IPS-20b (cell line): Measurements from ENCODE around the gene MREG.

Experiments
- H3K27ac ChIP-seq: one replicate; pipeline ENCODE4 v1.5.1; 2013; ENCODE audit warnings: low read length
- H3K27me3 ChIP-seq: 2 replicates; pipeline ENCODE4 v1.6.1; 2013; ENCODE audit warnings: mild to moderate bottlenecking, low read length, inconsistent platforms; ENCODE audit not compliant: insufficient read depth
- H3K36me3 ChIP-seq: 2 replicates; pipeline ENCODE4 v1.6.1; 2013; ENCODE audit warnings: low read depth, mild to moderate bottlenecking, inconsistent platforms, low read length, moderate library complexity; ENCODE audit not compliant: insufficient read depth
- H3K4me1 ChIP-seq: 2 replicates; pipeline ENCODE4 v1.6.1; 2013; ENCODE audit warnings: mild to moderate bottlenecking, control low read depth, inconsistent platforms, low read length, moderate library complexity; ENCODE audit not compliant: insufficient read depth
- H3K4me3 ChIP-seq: 2 replicates; pipeline ENCODE4 v1.5.1; 2013; ENCODE audit warnings: mild to moderate bottlenecking, low read length, inconsistent platforms
- H3K9ac ChIP-seq: 2 replicates; pipeline ENCODE4 v1.6.1; 2013; ENCODE audit warnings: low read depth, mild to moderate bottlenecking, inconsistent platforms, low read length, moderate library complexity
- H3K9me3 ChIP-seq: 2 replicates; pipeline ENCODE4 v1.6.1; 2013; ENCODE audit warnings: mild to moderate bottlenecking, low read depth, low read length, inconsistent platforms; ENCODE audit not compliant: insufficient read depth

MREG gene

GRCh38 chr2:216041438-216041837 lies 28.1 kb upstream of the MREG start:
- Histone ChIP-seq H3K9ac (no peak overlapping the region), H3K4me1 (no peaks in the 10 kb centered on the region), H3K36me3 (peaks cover 28% of the 10 kb centered on the region), H3K27me3 (no peaks in the 10 kb centered on the region), H3K9me3 (no peaks in the 10 kb centered on the region), H3K27ac (no peak overlapping the region), H3K4me3 (no peak overlapping the region)

GRCh38 chr2:216039918-216040317 lies 26.6 kb upstream of the MREG start:
- H3K36me3 ChIP-seq: peaks cover 28% of the 10 kb centered on the region
- no peak overlapping the region for H3K27ac ChIP-seq
- H3K9me3 ChIP-seq: no peaks in the 10 kb centered on the region
- no peak overlapping the region for H3K4me3 ChIP-seq
- no peak overlapping the region for H3K9ac ChIP-seq
- H3K27me3 ChIP-seq: no peaks in the 10 kb centered on the region
- no peaks in the 10 kb centered on the region for H3K4me1 ChIP-seq

- no peak overlapping the region for H3K4me3 ChIP-seq
- no peaks in the 10 kb centered on the region for H3K27me3 ChIP-seq
- no peaks in the 10 kb centered on the region for H3K9me3 ChIP-seq
- H3K36me3 ChIP-seq: peaks cover 11% of the 10 kb centered on the region
- H3K27ac ChIP-seq: no peak overlapping the region
- H3K9ac ChIP-seq: no peak overlapping the region
- no peaks in the 10 kb centered on the region for H3K4me1 ChIP-seq
These were observed 20.7 kb upstream of the MREG start for GRCh38 chr2:216034065-216034464.

- Histone ChIP-seq H3K9ac (no peak overlapping the region), H3K27ac (no peak overlapping the region), H3K27me3 (no peaks in the 10 kb centered on the region), H3K4me3 (no peak overlapping the region), H3K36me3 (peaks cover 9% of the 10 kb centered on the region), H3K4me1 (no peaks in the 10 kb centered on the region), H3K9me3 (no peaks in the 10 kb centered on the region)
These were observed 20.1 kb upstream of the MREG start for GRCh38 chr2:216033403-216033802.

GRCh38 chr2:216031960-216032689 lies 18.8 kb upstream of the MREG start:
- H3K36me3 ChIP-seq: peaks cover 5% of the 10 kb centered on the region; the same call in 1 of the 2 replicates
- no peaks in the 10 kb centered on the region for H3K4me1 ChIP-seq
- H3K4me3 ChIP-seq: no peak overlapping the region
- no peaks in the 10 kb centered on the region for H3K9me3 ChIP-seq
- no peak overlapping the region for H3K27ac ChIP-seq
- H3K27me3 ChIP-seq: no peaks in the 10 kb centered on the region
- no peak overlapping the region for H3K9ac ChIP-seq

GRCh38 chr2:216030216-216030615 lies 16.9 kb upstream of the MREG start:
- H3K9ac ChIP-seq: no peak overlapping the region
- peaks cover 5% of the 10 kb centered on the region; the same call in 1 of the 2 replicates for H3K36me3 ChIP-seq
- H3K4me1 ChIP-seq: no peaks in the 10 kb centered on the region
- H3K4me3 ChIP-seq: no peak overlapping the region
- H3K9me3 ChIP-seq: no peaks in the 10 kb centered on the region
- no peaks in the 10 kb centered on the region for H3K27me3 ChIP-seq
- no peak overlapping the region for H3K27ac ChIP-seq

- Histone ChIP-seq H3K36me3 (peaks cover 5% of the 10 kb centered on the region; the same call in 1 of the 2 replicates), H3K27me3 (no peaks in the 10 kb centered on the region), H3K9me3 (no peaks in the 10 kb centered on the region), H3K9ac (no peak overlapping the region), H3K4me3 (no peak overlapping the region), H3K4me1 (no peaks in the 10 kb centered on the region), H3K27ac (no peak overlapping the region)
These were observed 16.2 kb upstream of the MREG start for GRCh38 chr2:216029416-216030129.

- Histone ChIP-seq H3K9me3 (no peaks in the 10 kb centered on the region), H3K9ac (no peak overlapping the region), H3K36me3 (peaks cover 4% of the 10 kb centered on the region; the same call in 1 of the 2 replicates), H3K4me1 (no peaks in the 10 kb centered on the region), H3K4me3 (no peak overlapping the region), H3K27me3 (no peaks in the 10 kb centered on the region), H3K27ac (no peak overlapping the region)
These were observed 11.5 kb upstream of the MREG start for GRCh38 chr2:216024779-216025336.

GRCh38 chr2:216023055-216023648 lies 9.8 kb upstream of the MREG start:
- no peak overlapping the region for H3K9ac ChIP-seq
- no peak overlapping the region for H3K27ac ChIP-seq
- no peaks in the 10 kb centered on the region for H3K36me3 ChIP-seq
- no peak overlapping the region for H3K4me3 ChIP-seq
- H3K4me1 ChIP-seq: no peaks in the 10 kb centered on the region
- no peaks in the 10 kb centered on the region for H3K27me3 ChIP-seq
- H3K9me3 ChIP-seq: no peaks in the 10 kb centered on the region

- Histone ChIP-seq H3K36me3 (no peaks in the 10 kb centered on the region), H3K9me3 (no peaks in the 10 kb centered on the region), H3K4me1 (no peaks in the 10 kb centered on the region), H3K4me3 (no peak overlapping the region), H3K27me3 (no peaks in the 10 kb centered on the region), H3K27ac (no peak overlapping the region), H3K9ac (no peak overlapping the region)
These were observed 8.6 kb upstream of the MREG start for GRCh38 chr2:216021768-216022565.

- Histone ChIP-seq H3K9me3 (no peaks in the 10 kb centered on the region), H3K27ac (no peak overlapping the region), H3K27me3 (no peaks in the 10 kb centered on the region), H3K4me3 (no peak overlapping the region), H3K4me1 (peaks cover 4% of the 10 kb centered on the region; the same call in 1 of the 2 replicates), H3K36me3 (no peaks in the 10 kb centered on the region), H3K9ac (no peak overlapping the region)
These were observed 5.4 kb upstream of the MREG start for GRCh38 chr2:216018709-216019108.
